Limb (tissue), 2 donors: Measurements from ENCODE around the gene MAPKAP1.
A peak's percentile ranks its signal among the peaks of the same experiment; 100 is the strongest.

Experiments
- DNase-seq, 2 donors: peaks; one replicate each; pipeline ENCODE4 v3.0.0-alpha.2; 2016; ENCODE audit errors: extremely low spot score in 2 of 2

The MAPKAP1 gene

DNA sequence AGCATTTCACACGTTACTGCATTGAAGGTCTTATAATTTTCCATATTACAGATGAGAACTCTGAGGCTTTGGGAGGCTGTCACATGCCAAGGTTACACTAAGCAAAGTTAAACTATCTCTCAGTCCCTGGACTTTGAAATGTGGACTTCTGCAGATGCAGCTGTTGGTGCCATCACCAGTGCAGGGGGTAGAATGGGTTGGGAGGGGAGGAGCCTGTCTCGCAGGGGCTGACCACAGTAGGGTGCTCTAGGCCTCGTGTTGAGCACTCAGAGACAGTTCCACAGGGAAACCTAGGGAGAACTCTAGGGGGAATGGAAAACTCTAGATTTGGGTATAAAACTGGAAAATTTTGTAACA, 220.9 kb downstream of the MAPKAP1 start:
- no peak for DNase-seq

- DNase-seq: no peak
Observed at GRCh38 chr9:125485471-125486151, 221.4 kb downstream of the MAPKAP1 start.

DNA sequence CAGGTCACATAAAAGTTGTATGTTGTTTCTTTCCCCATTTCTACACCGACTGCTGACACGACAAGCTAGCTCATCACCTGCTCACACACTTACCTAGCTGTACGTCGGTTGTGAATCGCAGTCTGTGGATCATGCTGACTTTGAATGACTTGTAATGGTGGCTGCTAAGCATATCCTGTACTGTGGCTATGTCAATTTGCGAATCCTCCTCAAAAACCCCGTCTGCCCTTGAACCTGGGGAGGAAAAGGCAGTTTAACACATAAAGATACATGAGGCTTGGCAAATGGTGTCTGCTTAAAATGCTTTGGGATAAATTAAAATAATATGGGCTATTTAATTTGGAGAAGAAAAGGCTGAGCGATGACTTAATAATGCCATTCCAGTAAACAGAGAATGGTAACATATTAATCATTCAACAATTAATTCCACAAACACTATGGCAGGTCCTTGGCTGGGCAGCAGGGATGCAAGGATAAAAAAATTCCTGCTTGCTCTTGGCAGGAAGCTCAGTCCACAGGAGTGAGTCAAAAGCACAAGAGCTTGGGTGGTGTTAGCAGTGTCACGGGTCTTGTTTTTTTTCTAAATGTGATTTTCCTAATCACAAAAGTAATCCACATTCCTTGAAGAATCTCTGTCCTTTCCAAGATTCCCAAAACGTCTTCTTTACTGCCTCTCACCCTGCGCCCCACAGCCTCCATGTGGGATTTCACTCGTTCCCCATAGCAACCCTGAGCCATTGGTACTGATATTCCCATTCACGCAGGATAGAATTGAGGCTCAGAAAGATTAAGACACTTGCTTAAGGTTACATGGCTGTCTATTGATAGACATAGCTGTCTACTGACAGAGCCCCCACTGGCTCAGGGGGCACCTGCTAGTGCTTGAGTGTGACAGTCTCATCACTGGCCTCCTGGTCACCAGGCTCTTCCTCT, 222.4 kb downstream of the MAPKAP1 start:
- DNase-seq: no peak

GRCh38 chr9:125483697-125484096, 223.3 kb downstream of the MAPKAP1 start:
- DNase-seq: no peak

GRCh38 chr9:125479846-125480615, 227.0 kb downstream of the MAPKAP1 start:
- no peak for DNase-seq

DNA sequence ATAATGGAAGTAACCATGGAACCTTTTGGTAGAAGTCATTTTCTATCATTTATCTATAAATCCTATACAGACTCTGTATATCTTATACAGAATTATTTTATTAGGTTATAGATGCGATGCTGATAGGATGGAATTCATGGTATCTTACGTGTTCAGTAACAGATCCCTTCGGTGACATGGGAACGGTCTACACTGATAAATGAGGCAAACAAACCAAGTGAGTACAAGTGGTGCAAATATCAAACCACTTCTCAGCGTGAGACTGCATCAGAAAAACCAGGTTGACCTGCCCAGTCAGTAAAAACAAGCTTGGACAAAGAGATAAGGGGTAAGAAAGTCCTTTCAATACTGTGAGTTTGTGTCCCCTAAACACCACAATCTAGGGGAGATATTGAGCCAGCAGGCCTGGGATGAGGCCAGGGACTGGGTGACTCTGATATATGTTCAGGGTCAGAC, 229.9 kb downstream of the MAPKAP1 start:
- DNase-seq: no peak

GRCh38 chr9:125476645-125477044, 230.4 kb downstream of the MAPKAP1 start:
- no peak for DNase-seq

DNA sequence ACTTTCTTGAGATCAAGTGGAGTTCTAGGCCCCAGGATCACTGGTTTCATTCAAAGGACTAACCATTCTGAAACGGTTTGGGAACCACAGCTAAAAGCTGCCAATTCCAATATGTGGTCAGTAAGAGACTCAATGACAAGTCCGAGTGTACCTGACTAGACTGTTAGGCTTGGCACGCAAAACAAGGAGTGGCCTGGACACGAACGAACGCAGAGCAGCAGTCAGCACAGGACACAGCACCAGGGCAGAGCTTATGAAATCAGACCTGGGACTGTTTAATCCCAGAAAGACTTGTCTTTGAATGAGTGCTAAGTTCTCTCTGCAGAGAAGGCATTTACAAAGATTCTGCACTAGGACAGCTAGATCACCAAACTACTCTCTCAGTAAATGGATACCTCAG, 231.6 kb downstream of the MAPKAP1 start:
- no peak for DNase-seq

DNA sequence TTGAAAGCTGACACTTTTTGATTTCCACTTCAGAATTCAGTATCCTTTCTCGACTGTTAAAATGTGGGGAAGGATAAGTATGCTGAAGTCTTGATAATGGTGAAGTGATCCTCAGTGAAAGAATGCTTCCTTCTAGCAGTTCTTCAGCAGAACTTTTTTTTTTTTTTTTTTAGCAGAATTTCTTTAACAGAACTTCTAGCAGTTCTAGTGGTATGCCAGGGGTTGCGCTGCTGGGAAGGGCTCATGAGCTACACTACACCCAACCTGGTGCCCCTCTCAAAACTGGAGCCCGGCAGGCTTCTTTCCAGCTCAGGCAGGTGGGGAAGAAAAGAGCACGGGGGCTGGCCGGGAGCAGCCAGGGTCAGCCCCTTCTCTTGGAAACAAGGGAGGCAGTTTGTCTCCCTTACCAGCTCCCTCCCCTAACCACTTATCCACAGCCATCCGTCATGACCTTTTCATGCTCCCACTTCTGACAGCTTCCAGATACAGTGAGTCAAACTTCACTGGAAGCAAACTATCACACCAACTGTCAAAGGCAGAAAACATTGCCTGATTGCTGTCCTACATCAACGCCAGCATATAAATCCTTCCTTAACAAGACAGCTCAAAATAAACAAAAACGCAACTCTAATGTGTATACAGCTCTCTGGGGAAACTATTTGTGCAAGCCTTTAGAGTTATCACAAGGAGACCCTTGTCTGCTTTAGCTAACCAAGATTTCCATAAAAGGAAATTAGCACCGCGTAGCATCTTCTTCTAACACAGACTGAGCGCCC, 233.9 kb downstream of the MAPKAP1 start:
- peak in 1 of 2 donors; percentile 24 for DNase-seq

DNA sequence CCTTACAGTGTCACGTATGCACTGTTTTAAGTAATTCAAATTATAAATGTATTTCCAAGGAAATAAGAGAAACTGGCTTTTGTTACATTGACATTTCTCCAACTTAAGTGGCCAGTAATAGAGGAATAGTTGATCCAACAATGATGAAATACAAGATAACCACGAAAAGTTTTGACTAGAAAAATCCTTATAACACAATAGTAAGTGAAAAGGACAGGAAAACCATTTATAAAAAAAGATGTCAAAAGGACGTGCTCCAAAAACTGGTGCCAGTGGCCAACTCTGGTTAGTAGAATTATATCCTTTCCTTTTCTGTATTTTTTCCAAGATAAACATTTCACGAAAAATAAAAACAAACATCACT, 234.5 kb downstream of the MAPKAP1 start:
- DNase-seq: no peak

DNA sequence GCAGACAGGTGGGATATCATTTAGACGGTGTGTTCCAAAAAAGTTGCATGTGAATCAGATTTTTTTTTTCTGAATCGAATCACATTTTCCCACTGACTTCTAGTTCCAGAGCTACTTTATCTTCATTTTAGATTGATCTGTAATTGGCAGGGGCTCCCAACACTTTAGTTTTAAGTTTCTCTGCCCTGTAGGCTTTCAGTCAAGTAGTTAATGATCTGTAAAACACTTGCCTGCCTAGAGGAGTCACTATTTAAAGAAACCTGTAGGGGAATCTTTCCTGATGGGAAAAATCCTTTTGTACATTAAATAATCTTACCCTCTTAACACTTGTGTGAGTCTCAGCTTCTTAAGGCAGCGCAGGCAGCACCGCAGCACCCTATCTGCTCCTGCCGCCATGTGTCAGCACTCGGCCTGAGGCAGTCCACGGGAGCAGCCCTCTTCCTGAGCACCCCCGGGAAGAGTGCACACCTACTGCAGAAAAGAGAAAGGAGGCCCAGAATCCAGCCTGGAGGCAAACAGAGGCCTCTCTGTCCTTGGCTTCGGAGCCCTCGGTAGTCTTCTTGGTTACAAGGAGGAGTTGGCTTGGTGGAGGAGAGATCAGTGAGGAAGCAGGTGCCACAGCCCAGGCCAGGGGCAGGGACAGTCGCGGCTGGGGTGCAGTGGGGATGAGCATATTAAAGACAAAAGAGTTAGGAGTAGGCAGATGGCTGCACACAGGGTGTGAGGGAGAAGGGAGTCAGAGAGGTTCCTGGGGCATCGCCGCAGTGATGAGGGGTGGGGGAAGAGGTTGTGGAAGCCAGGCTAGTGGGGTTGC, 236.0 kb downstream of the MAPKAP1 start:
- no peak for DNase-seq

DNA sequence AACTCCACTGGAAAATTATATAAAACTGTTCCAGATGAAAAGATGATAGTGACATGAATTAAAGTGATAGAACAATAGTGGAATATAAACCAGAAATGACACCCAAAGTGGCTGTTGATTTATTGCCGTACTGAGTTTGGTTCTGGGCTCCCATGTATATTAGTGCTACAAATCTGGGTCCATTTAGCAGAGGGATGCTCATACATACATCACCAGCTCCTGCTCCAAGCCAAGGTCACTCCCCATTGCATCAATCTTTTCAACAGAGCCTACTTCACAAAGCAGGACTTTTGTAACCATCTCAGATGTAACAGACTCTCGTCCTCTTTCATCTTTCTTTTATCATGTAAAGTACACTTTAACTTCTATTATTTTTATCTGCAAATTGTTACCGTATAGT, 236.8 kb downstream of the MAPKAP1 start:
- DNase-seq: no peak

GRCh38 chr9:125468646-125469045, 238.4 kb downstream of the MAPKAP1 start:
- DNase-seq: no peak

DNA sequence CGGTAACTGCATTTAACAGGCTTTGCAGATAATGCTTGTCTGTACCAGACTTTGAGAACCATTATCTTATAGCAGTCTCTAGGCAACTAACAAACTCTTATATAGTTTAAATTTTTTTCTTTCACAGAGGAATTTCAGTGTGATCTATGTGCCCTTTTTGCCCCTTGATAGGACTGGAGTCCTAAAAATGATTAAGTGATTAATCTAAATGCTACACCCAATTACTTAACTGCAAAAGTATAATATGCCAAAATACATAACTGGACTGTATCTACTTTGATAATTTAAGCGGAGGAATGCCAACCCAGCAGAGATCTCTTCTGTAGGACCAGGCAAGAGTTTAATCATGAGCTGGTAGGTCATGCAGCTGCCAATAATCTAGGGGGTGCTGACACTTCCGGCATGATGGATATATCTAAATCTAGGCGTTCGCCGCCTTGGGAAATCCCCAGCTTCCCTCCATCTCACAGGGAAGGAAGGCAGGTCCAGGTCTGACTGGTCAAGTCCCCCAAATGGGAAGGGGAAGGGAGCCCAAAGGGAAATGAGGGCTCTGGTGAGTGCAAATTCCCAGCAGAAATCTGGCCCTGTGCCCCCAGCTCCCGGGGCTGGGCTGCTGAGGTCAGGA, 239.8 kb downstream of the MAPKAP1 start:
- no peak for DNase-seq

GRCh38 chr9:125466411-125466810, 240.6 kb downstream of the MAPKAP1 start:
- DNase-seq: no peak

GRCh38 chr9:125464591-125465385, 242.2 kb downstream of the MAPKAP1 start:
- no peak for DNase-seq

DNA sequence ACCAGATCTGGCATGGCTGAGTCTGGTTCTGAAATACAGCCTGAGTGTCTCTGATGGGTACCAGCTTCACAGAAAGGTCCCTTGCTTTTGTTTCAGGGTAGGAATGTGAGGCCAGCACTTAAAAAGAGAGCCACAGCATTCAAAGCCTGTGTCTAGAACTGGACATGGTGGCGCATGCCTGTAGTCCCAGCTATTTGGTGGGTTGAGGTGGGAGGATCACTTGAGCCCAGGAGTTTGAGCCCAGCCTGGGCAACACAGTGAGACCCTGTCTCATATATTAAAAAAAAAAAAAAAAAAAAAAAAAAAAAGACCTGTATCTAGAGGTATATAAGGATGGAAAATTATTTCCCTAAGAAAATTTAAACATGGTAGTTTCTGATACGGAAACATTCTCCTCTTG, 243.1 kb downstream of the MAPKAP1 start:
- DNase-seq: no peak

- no peak for DNase-seq
Observed at GRCh38 chr9:125462861-125463291, 244.1 kb downstream of the MAPKAP1 start.

GRCh38 chr9:125461636-125462190, 245.3 kb downstream of the MAPKAP1 start:
- DNase-seq: no peak
